Astrocyte (in vitro differentiated cells and primary cell): ENCODE results near the gene PROB1. TPM values are rescaled to one million over a fixed set of nuclear protein-coding genes. Genes with fewer than 3 reads are reported as not detected.

Source experiments
- DNase-seq: peaks from one replicate; pipeline ENCODE4 v3.0.0-alpha.2; 2010; ENCODE audit warnings: low read depth
- FAIRE-seq: peaks from 2 replicates; lab custom pipeline; 2011; peaks lifted over from hg19 to GRCh38; lab: Jason Lieb, UNC
- H2AFZ ChIP-seq: 2 replicates; pipeline ENCODE4 v1.6.0; 2012; ENCODE audit warnings: low read depth, low read length, inconsistent platforms
- H3K27ac ChIP-seq: 2 replicates; pipeline ENCODE4 v1.5.1; 2011; ENCODE audit warnings: low read depth, low read length, inconsistent platforms
- H3K27me3 ChIP-seq: 2 replicates; pipeline ENCODE4 v1.6.0; 2011; ENCODE audit warnings: low read length, inconsistent platforms; ENCODE audit not compliant: insufficient read depth
- H3K36me3 ChIP-seq: 2 replicates; pipeline ENCODE4 v1.5.1; 2011; ENCODE audit warnings: low read length, inconsistent platforms; ENCODE audit not compliant: insufficient read depth
- H3K4me1 ChIP-seq: 2 replicates; pipeline ENCODE4 v1.5.1; 2011; ENCODE audit warnings: low read length, inconsistent platforms; ENCODE audit not compliant: insufficient read depth
- H3K4me2 ChIP-seq: 2 replicates; pipeline ENCODE4 v1.6.0; 2012; ENCODE audit warnings: low read length, inconsistent platforms
- H3K4me3 ChIP-seq: 2 replicates; pipeline ENCODE4 v1.5.1; 2011; ENCODE audit warnings: low read depth, mild to moderate bottlenecking, low read length, inconsistent platforms; ENCODE audit not compliant: insufficient read depth
- H3K79me2 ChIP-seq: 2 replicates; pipeline ENCODE4 v1.6.0; 2012; ENCODE audit warnings: mild to moderate bottlenecking, low read length, inconsistent platforms; ENCODE audit not compliant: insufficient read depth
- H3K9ac ChIP-seq: 2 replicates; pipeline ENCODE4 v1.6.0; 2012; ENCODE audit warnings: mild to moderate bottlenecking, low read length, inconsistent platforms
- H3K9me3 ChIP-seq: 2 replicates; pipeline ENCODE4 v1.5.1; 2012; ENCODE audit warnings: low read depth, mild to moderate bottlenecking, low read length, inconsistent platforms; ENCODE audit not compliant: insufficient read depth
- H4K20me1 ChIP-seq: 2 replicates; pipeline ENCODE4 v1.6.0; 2012; ENCODE audit warnings: low read length, inconsistent platforms; ENCODE audit not compliant: insufficient read depth
- H3K27ac Mint-ChIP-seq: one replicate; pipeline ENCODE4 v1.8.0; 2021; ENCODE audit warnings: mild to moderate bottlenecking, mixed read lengths; ENCODE audit not compliant: unreplicated experiment
- H3K27me3 Mint-ChIP-seq: one replicate; pipeline ENCODE4 v1.8.0; 2021; ENCODE audit warnings: low read depth, mixed read lengths; ENCODE audit not compliant: unreplicated experiment
- H3K36me3 Mint-ChIP-seq: one replicate; pipeline ENCODE4 v1.8.0; 2021; ENCODE audit warnings: low read depth, mixed read lengths; ENCODE audit not compliant: unreplicated experiment
- H3K4me1 Mint-ChIP-seq: one replicate; pipeline ENCODE4 v1.8.0; 2021; ENCODE audit warnings: low read depth, mixed read lengths; ENCODE audit not compliant: unreplicated experiment
- H3K4me3 Mint-ChIP-seq: one replicate; pipeline ENCODE4 v1.8.0; 2021; ENCODE audit warnings: mild to moderate bottlenecking, moderate library complexity, mixed read lengths; ENCODE audit not compliant: unreplicated experiment
- H3K9me3 Mint-ChIP-seq: one replicate; pipeline ENCODE4 v1.8.0; 2021; ENCODE audit warnings: mild to moderate bottlenecking, mixed read lengths; ENCODE audit not compliant: unreplicated experiment
- EZH2 ChIP-seq: IDR thresholded peaks from 2 replicates; pipeline ENCODE4 v1.6.1; 2012; ENCODE audit warnings: mild to moderate bottlenecking, low read length, inconsistent platforms; ENCODE audit not compliant: insufficient read depth
- total RNA-seq: library from RNA; stranded (reverse); gene quantifications from 2 replicates; pipeline ENCODE4 v1.2.1, GENCODE V29; 2021
- TF ChIP-seq, protein P1 (sequence below): IDR thresholded peaks from 2 replicates; pipeline ENCODE4 v1.5.1; 2011; ENCODE audit warnings: low read depth, mild to moderate bottlenecking, inconsistent platforms, low read length, moderate library complexity; ENCODE audit not compliant: insufficient read depth

Gene PROB1
- total RNA-seq, 1 donor from 2014 or later: 0.59 TPM

DNA sequence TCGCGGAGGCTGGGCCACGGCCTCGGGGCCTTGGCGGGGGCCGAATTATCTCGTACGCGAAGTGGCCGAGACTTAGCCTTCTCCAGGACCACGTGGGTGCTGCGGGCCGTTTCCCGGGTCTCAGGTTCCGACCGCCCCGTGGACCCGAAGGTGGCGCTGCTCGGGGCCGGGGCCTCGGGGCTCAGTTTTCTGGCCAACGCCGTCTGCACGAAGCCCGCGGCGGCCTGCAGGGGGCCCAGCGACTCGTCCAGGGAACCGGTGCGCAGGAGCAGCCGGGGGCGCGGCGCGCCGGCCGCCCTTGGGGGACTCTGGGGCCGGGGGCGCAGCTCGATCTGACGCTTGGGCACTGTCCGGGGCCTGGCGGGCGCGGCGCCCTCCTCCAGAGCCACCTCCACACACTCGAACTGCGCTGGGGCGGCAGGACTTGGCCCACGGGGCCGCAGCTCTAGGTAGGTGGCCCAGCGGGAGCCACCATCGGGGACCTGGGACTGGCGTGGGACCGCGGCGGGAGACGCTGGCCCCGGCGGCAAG, 716 bp downstream of the PROB1 start:
- Histone ChIP-seq H3K79me2 (no peaks in the 10 kb centered on the region), H4K20me1 (peaks cover 3% of the 10 kb centered on the region), H3K4me2 (peak overlapping the region; percentile 81), H2AFZ (peak overlapping the region; percentile 71), H3K27me3 (peaks cover 18% of the 10 kb centered on the region), H3K9ac (peak overlapping the region; percentile 9), H3K4me1 (peaks cover 14% of the 10 kb centered on the region), H3K27ac (no peak overlapping the region), H3K4me3 (peak overlapping the region; percentile 17), H3K36me3 (no peaks in the 10 kb centered on the region), H3K9me3 (no peaks in the 10 kb centered on the region)
- no peak for DNase-seq
- H3K27me3 Mint-ChIP-seq: peaks cover 28% of the 10 kb centered on the region
- H3K36me3 Mint-ChIP-seq: peaks cover 6% of the 10 kb centered on the region
- H3K9me3 Mint-ChIP-seq: no peaks in the 10 kb centered on the region
- peaks cover 4% of the 10 kb centered on the region for H3K4me1 Mint-ChIP-seq
- no peak overlapping the region for H3K4me3 Mint-ChIP-seq
- FAIRE-seq: no peak
- TF ChIP-seq EZH2: peak; percentile 95
- TF ChIP-seq, protein P1, sequence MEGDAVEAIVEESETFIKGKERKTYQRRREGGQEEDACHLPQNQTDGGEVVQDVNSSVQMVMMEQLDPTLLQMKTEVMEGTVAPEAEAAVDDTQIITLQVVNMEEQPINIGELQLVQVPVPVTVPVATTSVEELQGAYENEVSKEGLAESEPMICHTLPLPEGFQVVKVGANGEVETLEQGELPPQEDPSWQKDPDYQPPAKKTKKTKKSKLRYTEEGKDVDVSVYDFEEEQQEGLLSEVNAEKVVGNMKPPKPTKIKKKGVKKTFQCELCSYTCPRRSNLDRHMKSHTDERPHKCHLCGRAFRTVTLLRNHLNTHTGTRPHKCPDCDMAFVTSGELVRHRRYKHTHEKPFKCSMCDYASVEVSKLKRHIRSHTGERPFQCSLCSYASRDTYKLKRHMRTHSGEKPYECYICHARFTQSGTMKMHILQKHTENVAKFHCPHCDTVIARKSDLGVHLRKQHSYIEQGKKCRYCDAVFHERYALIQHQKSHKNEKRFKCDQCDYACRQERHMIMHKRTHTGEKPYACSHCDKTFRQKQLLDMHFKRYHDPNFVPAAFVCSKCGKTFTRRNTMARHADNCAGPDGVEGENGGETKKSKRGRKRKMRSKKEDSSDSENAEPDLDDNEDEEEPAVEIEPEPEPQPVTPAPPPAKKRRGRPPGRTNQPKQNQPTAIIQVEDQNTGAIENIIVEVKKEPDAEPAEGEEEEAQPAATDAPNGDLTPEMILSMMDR: no peak
- H3K27ac Mint-ChIP-seq: no peak overlapping the region

DNA sequence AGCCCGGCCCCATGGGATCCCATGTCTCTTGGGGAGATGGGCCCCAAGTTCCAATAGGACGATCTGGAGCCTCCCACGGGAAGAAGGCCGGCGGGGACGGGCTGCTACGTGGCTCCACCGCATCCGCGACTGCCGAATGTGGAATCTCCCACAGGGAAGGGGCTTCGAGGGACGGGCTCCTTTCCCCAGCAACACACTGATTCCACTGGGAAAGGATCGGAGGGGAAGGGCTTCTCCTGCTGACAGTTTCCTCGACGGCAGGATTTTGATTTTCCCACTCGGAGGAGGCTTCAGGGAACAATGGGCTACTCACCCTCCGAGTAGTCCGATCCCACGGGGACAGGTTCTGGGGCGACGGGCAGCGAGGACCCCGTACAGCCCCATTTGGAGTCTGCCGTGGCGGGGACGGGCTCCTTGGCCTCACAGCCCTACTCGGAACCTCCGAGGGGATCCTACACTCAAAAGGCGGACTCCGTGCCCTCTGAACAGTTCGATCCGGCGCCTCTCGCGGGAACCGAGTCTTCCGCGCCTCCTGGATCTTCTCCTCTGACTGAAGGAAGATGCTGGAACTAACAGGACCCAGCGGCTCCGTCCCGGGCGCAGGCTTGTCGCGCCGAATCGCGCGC, 1.3 kb downstream of the PROB1 start:
- Histone ChIP-seq H3K79me2 (no peaks in the 10 kb centered on the region), H4K20me1 (peaks cover 3% of the 10 kb centered on the region), H3K4me1 (peaks cover 14% of the 10 kb centered on the region), H2AFZ (peak overlapping the region; percentile 71), H3K27me3 (peaks cover 18% of the 10 kb centered on the region), H3K4me3 (peak overlapping the region; percentile 49), H3K9me3 (no peaks in the 10 kb centered on the region), H3K9ac (peak overlapping the region; percentile 9), H3K27ac (no peak overlapping the region), H3K4me2 (peak overlapping the region; percentile 81), H3K36me3 (no peaks in the 10 kb centered on the region)
- no peak overlapping the region for H3K27ac Mint-ChIP-seq
- peaks cover 28% of the 10 kb centered on the region for H3K27me3 Mint-ChIP-seq
- no peak for DNase-seq
- TF ChIP-seq EZH2: peak; percentile 33
- TF ChIP-seq, protein P1: no peak
- no peak for FAIRE-seq
- peaks cover 6% of the 10 kb centered on the region for H3K36me3 Mint-ChIP-seq
- no peaks in the 10 kb centered on the region for H3K9me3 Mint-ChIP-seq
- no peak overlapping the region for H3K4me3 Mint-ChIP-seq
- H3K4me1 Mint-ChIP-seq: peaks cover 4% of the 10 kb centered on the region
